Right lobe of liver (tissue), 4 donors: ENCODE results near the gene CBLN3.

Experiments
- CTCF ChIP-seq, 4 donors: fragments of 200-600 bp in 3 of 4; fragments of 450-650 bp in 1 of 4; IDR thresholded peaks; one replicate each; pipeline versions ENCODE4 v1.5.1 to v1.8.0; 2016 to 2022; ENCODE audit warnings: antibody characterized with exemption in 4 of 4, mild to moderate bottlenecking in 2 of 4
- POLR2A ChIP-seq: fragments of 450-650 bp; IDR thresholded peaks from one replicate; pipeline ENCODE4 v1.6.1; 2017; ENCODE audit warnings: antibody characterized with exemption, mild to moderate bottlenecking
- donor health status: DM: no; HTN: no; CAD: no.
- donor health status: DM: no; HTN: no; CAD: no.
- donor health status: DM: no; HTN: yes; CAD: no.

- TF ChIP-seq CTCF (IDR thresholded peaks at IDR 0.05) (no peak), POLR2A (no peak)
Measured at GRCh38 chr14:24398653-24399446, 30.6 kb downstream of the CBLN3 start, which contains the start of gene NYNRIN.
